ENCODE data around the gene LIN7B. TPM values are rescaled to one million over a fixed set of nuclear protein-coding genes. Genes with fewer than 3 reads are reported as not detected.

LIN7B gene
- total and polyA plus RNA-seq, 9 of the 15 experiments (the other 6 are each of a cell fraction or from before 2014, with no cell fraction given), result 0.89 to 15.7 (median 4.0) TPM

- TF ChIP-seq MGA (IDR thresholded peaks at IDR 0.05) (no peak), DIDO1 (tag; IDR thresholded peaks at IDR 0.05; ENCODE audit: low read depth) (no peak), BMI1 (IDR thresholded peaks at IDR 0.05; ENCODE audit: low read length) (no peak), COPS2 (conservative IDR thresholded peaks at IDR 0.05) (no peak), HDAC8 (tag; IDR thresholded peaks at IDR 0.05) (no peak), PHF8 (IDR thresholded peaks at IDR 0.05; ENCODE audit: borderline replicate concordance, low read length) (peak; percentile 36; the same call in 1 of the 2 replicates), HMGN3 (IDR thresholded peaks at IDR 0.05; ENCODE audit: borderline replicate concordance, extremely low read depth, insufficient read length, low read depth, low read length) (peak; percentile 56), ZNF143 (CRISPR knock-in tag; IDR thresholded peaks at IDR 0.05) (no peak), RNF2 (IDR thresholded peaks at IDR 0.05) (no peak), PHB (CRISPR knock-in tag; IDR thresholded peaks at IDR 0.05) (no peak), ZNF589 (CRISPR knock-in tag; IDR thresholded peaks at IDR 0.05; ENCODE audit: low read depth) (no peak), NRF1 (conservative IDR thresholded peaks at IDR 0.05 in 1 of 2, IDR thresholded peaks at IDR 0.05 in 1 of 2) (peak; percentile 72 to 79), RBBP5 (IDR thresholded peaks at IDR 0.05; ENCODE audit: borderline replicate concordance, insufficient read depth, low read length, poor library complexity, severe bottlenecking) (peak; percentile 23), DLX4 (CRISPR knock-in tag; IDR thresholded peaks at IDR 0.05) (no peak)
- TF ChIP-seq, protein P1, sequence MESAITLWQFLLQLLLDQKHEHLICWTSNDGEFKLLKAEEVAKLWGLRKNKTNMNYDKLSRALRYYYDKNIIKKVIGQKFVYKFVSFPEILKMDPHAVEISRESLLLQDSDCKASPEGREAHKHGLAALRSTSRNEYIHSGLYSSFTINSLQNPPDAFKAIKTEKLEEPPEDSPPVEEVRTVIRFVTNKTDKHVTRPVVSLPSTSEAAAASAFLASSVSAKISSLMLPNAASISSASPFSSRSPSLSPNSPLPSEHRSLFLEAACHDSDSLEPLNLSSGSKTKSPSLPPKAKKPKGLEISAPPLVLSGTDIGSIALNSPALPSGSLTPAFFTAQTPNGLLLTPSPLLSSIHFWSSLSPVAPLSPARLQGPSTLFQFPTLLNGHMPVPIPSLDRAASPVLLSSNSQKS (CRISPR knock-in tag; IDR thresholded peaks at IDR 0.05), result no peak
These were observed 28.7 kb downstream of the LIN7B start (continued) for GRCh38 chr19:49142866-49143335.
